HuH-7.5 (cell line): Measurements from ENCODE around the gene P2RX1.

Experiments used
- DNase-seq: peaks from one replicate; pipeline ENCODE4 v3.0.0; 2011; ENCODE audit warnings: low spot score

The P2RX1 gene

DNA sequence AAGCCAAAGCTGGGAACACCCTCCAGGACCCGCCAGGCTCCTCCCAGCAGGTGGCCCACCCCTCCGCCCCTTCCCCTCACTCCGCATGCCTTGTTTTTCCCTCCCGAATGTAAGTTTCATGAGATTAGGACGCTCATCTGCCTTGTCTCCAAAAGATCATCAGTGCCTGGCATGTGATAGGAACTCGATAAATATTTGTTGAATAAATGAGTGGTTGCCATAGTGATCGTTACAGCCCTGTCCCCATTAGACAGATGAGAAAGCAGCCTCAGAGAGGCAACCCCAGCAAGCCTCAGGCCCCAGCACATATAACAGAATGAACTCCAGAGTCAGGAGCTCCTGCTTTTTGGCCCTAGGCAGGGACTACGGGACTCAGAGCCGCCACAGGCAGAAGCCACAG is 28.5 kb downstream of the P2RX1 start:
- DNase-seq: no peak

DNA sequence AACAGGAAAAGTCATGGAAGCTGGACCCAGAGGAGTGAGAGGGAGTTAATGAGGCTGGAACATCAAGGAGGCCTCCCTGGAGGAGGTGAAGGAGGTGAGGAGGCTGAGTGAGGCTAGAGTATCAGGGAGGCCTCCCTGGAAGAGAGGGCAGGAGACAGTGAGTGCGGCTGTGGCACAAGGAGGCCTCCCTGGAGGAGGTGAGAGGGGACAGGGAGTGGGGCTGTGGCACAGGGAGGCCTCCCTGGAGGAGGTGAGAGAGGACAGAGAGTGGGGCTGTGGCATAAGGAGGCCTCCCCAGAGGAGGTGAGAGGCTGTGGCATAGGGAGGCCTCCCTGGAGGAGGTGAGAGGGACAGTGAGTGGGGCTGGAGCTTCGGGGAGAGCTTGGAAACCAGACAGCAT is 28.9 kb downstream of the P2RX1 start:
- DNase-seq: no peak

DNA sequence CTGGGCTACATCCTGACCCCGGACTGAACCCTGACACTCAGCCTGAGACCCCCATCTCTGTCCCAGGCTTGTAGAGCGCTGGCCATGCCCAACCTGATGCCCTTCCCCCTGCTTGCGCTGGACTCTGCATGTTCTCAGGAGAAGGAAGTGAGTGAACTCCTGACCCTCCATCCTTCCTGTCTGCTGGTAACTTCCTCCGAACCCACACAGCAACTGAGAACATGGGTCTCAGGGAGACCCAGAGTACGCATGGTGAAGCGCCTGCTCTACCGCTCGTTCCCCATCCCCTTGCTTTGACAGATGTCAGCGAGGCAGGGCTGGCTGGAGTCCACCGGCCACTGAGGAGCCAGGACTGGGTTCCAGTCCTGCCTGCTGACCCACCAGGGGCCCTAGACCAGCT is 29.5 kb downstream of the P2RX1 start:
- DNase-seq: no peak

DNA sequence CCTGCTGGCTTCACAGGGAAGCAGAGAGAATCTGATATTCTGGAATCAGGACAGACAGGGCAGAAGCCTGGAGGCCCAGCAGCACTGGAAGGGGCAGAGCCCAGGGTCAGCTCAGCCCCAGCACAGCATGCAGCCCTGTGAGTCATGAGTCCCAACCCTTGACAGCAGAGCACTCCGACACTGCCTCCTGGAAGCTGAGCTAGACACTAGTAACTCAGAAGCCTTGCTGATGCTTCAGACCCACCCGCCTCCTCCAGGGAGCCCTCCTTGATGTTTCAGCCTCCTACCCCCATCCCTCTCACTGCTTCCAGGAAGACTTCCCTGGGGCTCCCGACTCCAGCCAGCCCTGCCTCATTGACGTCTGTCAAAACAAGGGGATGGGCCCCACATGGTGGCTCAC is 30.3 kb downstream of the P2RX1 start:
- DNase-seq: no peak

DNA sequence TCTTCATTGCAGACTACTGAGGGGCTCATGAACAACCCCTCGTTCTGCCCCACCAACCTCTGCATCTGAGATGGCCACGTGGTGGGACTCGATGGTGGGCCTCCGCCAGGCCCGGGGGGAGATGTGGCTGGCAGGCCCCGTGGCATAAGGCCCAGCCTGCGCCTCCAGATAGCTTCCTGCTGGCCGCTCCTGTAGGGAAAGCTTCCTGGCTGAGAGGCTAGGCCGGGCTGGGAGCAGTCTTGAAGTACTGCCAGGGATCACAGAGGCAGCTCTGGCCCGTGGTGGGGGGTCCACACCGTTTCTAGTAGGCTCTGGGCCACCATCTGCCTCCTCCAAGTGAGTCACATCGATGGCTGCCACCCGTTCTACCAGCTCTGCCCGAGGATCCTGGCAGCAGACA is 31.0 kb downstream of the P2RX1 start:
- DNase-seq: no peak

DNA sequence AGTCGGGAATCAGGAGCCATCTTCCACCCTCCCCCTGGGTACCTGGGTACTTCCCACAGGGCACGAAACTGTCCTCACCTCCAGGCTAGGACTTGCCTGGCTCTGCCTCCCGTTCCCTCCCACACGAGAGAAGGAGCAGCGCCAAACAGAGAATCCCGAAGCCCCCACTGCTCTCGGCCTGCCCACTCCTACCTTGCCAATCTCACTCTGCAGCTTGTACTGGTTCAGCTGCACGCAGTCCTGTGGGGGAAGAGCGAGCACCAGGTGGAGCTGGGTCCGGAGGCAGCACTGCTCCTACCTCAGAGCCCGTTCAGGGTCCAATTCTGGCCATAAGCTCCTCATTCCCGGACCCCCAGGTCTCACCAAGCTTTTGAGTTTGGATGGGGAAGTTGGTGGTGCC is 32.1 kb downstream of the P2RX1 start:
- DNase-seq: no peak

DNA sequence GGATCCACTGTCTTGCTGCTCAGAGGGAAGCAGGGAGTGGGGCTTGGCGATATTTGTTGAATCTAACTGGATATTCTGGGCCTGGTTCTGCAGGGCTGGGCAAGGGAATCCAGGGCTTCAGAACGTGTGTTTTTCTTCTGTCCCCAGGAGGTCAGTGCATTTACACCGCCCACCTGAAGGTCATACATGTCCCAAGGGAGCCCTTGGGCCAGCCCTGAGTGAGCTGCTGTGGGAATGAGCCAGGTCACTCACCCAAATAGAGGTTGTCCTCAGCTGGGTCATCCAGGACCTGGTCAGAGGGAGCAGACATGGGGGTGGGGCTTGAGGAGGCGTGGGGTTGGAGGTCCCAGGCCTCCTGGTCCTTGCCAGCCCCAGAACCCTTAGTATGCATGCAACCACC is 34.0 kb downstream of the P2RX1 start:
- DNase-seq: no peak

DNA sequence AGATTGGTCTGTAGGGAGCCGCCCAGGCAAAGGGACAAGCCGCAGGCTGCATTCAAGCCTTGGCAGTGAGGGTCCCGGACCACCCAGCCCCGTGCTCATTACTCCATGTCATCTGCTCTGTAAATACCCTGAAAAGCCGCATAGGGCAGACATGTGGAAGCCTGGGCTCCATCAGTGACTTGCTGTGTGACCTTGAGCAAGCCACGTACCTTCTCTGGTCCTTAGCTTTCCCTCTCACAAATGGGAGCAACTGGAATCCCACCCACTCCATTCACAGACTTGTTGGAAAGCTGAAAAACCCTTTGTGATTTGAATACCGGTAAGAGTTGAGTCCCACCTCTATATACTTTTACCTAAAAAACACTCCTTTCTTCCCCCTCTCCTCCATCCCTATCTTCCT is 35.3 kb downstream of the P2RX1 start:
- no peak for DNase-seq

DNA sequence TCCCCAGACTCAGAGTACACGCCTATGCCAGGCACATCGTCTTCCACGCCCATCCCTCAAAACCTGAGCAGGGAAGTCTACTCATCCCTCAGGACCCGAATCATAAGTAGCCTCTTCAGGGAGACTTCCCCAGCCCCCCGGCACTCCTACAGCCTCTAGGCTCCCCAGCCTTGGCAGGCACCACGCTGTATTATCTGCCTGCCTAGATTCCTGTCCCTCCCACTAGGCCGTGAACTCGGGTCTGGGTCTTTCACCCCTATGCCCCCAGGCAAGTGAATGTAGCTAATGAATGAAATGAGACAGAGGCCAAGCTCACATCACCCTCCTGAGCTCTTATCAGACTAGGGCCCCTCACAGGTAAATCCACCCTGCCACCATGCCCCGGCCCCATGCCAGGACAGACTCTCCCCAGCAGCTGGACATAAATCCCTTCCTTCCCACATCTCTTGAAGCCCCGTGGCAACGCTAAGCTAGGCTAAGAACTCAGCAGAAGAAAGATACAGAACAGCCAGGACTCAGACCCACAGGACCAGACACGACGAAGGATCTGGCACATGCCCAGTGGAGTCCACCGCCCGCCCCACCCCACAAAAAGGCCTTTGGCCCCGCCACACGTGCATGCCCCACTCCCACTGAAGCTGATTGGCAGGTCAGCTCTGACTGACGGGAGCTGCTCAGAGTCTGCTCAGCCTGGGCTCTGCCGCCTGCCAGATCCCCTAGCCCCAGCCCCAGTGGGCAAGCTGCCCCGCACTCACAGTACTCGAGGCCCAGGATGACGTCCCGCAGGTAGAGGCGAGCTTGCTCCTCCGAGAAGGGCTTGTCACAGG is 36.5 kb downstream of the P2RX1 start:
- DNase-seq: no peak

DNA sequence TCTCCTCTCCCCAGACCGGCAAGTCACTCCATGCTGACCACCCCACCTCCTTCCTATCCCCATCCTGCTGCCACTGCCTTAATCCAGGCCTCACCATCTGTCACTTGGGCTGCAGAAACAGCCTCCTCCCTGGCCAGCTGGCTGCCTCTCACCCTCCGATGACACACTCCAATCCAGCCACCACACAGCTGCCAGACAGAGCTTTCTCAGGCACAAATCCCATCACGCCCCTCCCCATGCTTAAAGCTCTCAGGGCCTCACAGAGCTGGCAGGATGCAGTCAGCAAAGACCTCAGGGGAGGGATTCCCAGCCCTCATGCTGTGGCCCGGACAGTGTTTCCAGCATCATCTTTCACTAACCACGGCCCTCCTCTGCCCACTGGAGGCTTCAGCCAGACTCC is 37.1 kb downstream of the P2RX1 start:
- no peak for DNase-seq

DNA sequence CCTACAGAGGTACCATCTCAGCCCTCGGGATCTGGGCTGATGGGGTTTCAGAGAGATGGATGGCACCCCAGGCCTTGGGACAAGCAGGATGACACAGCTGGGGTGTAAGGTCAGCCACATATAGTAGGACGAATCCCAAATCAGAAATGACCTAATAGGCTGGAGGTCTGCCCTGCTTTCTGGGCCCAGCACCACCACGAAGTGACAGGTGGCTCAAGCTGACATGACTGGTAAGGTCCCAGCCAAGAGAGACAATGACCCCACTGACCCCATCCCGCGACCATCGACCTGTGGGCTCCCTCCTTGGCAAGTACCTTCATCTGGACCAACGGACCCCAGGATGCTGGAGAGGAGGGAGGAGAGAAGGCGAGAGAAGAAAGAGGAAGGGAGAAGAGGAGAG is 39.0 kb downstream of the P2RX1 start:
- no peak for DNase-seq

DNA sequence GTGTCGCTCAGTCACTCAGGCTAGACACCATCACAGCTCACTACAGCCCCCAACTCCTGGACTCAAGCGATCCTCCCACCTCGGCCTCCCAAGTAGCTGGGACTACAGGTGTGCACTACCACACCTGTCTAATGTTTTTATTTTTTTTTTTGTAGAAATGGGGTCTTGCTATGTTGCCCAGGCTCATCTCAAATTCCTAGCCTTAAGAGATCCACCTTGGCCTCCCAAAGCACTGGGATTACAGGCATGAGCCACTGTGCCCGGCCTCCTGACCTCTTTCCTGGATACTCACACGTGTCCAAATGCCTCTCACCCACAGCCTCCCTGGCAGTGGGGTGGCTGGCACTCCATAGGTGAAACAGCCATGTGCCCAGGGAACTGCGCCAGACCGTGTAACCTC is 40.9 kb downstream of the P2RX1 start:
- no peak for DNase-seq

DNA sequence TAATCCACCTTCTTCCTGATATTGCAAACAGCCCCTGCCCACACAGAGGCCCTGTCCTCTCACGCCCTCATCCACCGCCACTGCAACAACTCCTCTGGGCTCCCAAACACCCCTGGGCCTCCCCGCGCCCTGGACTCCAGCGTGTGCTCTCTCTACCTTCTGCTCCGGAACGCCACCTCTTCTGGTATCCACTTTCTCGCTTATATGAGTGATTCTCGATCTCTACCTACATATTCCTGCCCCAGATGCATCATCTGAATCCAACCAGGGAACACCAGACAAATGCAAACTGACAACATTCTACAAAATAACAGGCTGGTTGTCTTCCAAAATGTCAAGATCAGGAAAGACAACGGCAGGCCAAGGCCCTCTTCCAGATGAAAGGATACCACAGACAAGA is 42.4 kb downstream of the P2RX1 start:
- DNase-seq: no peak

DNA sequence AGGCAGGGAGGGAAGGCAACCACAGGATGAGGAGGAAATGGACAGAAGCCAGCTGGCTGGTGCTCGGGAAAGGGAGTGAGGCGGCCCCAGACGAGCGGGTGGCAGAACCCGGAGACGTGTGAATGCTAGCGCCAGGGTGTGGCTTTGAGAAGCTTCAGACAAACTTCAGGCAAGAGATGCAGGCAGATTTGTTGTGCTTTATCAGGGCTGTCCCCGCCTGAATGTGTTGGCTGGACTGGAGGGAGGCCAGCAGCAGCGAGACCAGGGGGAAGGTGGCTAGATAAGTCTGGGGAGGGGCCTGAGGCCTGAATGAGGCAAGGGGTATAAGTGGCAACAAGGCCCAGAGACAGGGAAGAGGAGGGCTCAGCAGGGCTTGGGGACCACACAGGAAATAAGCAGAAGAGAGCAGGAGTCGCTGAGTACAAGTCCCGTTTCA is 45.4 kb downstream of the P2RX1 start:
- DNase-seq: no peak

DNA sequence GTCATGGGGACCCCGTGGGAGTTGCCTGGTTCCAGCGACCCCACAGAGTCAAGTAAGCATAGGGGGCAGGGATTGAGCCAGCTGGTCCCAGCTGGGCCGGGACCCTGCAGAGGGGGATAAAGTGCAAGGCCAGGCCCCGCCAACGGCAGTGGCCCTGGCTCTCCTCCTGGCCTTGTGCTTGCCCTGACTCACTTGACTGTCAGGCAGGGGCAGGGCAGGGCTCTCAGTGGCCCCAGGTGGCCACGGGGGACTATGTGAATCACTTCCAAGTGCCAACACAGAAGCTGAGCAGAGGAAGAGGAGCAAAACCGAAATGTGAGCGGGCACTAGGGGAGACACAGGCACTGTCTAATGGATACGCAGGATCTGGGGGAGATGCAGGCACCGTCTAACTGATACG is 48.7 kb downstream of the P2RX1 start:
- DNase-seq: no peak

DNA sequence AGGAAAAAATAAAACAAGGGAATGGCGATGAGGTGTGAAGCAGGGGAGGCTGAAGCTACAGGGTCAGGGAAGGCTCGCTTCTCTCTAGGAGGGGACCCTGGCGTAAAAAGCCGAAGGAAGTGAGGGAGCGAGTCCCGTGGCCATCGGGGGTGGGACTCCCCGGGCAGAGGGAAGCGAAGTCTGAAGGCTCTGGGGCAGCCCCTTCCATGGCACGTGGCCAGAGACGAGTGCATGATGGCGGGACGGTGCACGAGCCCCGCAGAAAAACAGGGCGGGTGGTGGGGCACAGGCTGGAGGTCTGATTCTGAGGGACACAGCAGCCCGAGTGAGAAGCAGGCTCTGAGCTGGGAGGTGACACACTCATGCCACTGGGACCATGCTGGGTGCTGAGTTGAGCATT is 49.2 kb downstream of the P2RX1 start:
- DNase-seq: no peak

DNA sequence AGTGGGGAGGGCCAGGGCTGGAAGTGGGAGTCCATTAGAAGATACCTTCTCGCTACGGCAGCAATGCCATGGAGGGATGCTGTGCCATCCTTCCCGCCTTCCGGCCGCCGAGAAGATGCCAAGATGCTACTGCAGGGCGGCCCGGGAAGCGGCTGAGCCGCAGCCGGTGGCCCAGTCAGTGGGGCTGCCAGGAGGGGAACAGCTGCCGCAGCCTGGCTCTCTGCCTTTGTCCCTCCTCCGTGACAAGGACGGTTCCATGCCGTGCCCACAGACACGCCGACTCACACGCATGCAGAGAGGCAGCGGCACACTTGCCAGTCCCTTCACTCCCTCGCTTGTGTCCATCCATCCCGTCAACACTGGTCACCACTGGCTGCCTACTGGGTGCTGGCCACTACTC is 50.0 kb downstream of the P2RX1 start:
- no peak for DNase-seq

DNA sequence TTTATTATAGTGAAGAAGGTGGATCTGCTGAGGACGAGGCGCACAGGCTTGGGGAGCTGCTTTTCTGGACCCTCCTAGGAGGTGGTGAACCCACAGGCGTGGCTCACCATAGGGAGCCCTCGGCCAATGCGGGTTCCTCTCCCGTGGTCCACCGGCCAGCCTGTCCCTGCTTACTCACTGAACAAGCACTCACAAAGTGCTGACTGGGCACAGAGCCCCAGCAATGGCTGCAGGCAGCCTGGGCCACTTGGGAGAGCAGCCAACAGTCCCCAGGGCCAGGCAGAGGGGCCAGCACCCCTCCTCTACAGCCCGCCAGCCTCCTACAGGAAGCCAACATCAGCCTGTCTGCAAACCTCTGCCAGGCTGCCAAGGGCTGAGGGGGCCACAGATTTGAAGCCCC is 51.1 kb downstream of the P2RX1 start:
- DNase-seq: no peak

DNA sequence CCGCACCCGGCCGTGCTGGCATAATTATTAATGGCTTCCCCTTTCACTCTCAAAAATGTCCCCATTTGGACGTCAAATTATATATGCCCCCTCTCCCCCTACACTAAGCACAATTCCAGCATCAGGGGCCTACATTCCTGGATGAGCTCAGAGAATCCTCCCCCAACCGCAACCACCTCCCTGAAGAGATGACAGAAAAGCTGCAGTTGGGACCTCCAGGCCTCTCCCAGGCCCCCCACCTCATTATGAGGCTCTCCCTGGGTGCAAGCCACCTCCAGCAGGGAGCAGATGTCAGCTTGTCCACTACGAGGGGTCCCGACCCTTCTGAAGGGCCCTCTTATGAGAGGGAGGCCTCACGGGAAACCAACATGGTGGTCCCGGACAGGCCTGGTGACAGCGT is 51.7 kb downstream of the P2RX1 start:
- no peak for DNase-seq

DNA sequence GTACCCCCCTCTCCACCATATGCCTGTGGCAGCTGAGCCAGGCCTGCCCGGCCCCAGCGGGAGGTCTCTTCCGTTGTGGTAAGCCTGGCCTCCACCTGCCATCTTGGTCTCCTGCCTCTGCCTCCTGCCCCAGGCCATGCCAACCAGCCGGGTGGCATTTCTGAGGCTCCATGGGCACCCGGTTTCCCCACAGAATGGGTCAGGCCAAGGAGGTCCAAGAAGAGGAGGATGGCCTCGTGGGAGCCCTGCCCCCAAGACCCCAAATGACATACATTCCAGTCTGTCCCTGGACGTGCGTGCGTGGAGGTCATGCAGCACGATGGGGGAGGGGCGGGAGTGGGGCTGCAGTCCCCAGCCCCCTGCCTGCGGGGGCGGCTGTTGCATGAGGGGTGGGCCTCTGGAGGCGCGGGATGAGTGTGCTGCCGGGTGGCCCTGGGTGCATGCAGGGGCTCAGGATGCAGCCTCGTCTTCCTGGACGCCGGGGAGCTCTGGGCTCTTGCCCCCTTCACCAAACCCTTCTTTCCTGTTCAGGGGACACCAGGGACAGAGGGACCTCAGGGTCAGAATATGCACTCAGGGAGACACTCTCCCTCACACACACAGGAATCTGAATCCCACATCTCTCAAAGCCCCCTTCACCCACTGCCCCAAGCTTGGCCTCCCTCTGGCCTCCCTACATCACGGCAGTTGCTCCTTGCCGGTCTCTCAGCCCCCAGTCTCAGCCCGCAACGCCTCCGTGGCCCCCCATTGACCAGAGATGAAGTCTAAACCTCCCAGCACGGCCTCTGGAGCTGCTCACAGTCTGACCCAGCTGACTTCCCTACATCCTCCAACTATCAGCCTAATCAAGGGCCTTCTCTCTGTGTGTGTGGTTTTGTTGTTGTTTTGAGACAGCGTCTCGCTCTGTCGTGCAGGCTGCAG is 54.2 kb downstream of the P2RX1 start:
- no peak for DNase-seq

DNA sequence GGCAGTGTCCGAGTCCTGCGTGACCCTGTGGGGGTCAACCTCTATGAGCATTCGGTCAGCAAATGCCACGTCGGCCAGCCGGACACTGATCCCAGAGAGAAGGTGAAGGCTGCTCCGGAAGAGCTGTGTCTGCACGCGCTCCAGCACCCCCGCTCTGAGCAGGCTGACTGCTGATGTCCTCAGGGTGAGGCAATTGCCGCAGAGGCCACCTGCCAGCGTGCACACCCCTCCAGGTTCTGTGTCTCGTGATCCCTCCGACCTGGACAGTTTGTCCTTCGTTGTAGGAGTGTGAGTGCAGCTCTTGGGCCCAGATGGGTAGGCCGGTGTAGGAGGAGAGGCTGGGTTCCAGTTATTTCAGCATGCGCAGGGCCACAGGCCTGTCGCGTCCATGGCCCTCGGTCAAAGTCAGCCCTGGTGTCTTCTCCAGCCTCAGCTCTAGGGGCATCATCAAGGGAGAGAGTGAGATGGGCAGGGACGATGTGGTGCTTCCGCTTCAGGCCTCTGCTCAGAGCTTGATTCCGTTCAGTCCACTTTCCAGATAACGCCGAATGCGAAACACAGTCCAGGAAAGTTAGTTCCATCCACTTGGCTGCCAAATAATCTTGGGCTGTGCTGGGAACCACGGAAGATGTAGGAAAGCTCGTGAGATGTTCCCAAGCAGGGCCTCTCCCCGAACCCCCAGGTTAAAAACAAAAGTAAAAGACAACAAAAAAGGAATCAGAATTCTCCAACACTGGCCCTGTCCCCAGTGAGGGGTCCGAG is 55.1 kb downstream of the P2RX1 start:
- DNase-seq: no peak

DNA sequence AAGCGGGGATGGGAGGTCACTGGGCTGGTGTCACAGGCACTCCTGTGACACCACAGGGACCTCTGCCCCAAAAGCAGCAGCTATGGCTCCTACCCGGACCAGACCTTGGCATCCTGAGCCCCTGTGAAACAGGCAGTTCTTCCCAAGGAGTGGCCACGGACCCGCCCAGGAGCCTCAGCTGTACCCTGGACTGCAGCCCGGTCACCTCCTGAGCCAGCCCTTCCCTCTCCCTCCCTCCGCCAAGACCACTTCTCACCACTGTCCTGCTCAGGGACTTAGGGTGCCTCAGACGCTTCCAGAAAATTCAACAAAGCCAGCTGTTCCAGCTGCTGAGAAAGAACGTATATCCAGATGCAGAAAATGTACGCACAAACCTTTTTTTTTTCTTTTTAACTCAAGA is 56.3 kb downstream of the P2RX1 start:
- no peak for DNase-seq
